NCI-H524 treated with DMSO at 0.1 percent for 48 hours (cell line): ENCODE measurements around the gene TSKU.
"Not testable (repeated sequence)": the region's sequence is repeated elsewhere in the genome, so short reads cannot be mapped to it uniquely, and the experiment has no call there.

Source experiments
- DNase-seq: peaks from one replicate; lab custom pipeline; 2025; lab: John Stamatoyannopoulos, UW

The TSKU gene, protein sequence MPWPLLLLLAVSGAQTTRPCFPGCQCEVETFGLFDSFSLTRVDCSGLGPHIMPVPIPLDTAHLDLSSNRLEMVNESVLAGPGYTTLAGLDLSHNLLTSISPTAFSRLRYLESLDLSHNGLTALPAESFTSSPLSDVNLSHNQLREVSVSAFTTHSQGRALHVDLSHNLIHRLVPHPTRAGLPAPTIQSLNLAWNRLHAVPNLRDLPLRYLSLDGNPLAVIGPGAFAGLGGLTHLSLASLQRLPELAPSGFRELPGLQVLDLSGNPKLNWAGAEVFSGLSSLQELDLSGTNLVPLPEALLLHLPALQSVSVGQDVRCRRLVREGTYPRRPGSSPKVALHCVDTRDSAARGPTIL

DNA sequence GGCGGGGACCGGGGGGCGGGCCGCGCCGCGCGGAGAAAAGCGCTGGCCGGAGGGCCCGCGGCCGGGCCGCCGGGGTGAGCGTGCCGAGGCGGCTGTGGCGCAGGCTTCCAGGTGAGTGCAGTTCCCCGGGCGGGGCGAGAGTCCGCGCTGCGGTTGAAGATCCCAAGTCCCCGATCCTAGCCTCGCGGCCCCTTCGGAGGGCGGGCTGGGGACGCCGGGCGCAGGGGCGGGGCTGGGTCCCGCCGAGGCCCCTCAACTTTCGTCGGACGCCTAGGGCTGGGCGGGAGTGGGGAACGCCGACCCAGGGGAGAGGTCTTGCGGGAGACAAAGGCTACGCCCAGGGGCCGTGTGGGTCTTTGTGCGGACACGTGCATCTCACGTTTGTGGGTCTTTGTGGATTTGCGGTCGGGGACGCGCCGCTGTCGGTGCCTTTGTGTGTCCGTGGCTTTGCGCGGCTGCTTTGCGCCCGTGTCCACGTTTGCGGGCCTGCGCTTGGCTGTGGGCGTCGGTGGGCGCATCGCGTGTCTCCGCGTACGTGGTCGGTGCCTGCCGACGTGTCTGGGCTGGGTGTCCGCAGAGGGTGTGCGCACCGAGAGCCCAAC, at the start of gene TSKU:
TSKU (plus strand) TSS at position 63 of the 602 bp plus-strand sequence. CDS start 12,261 bp downstream, outside the sequence.
- DNase-seq, result no peak

DNA sequence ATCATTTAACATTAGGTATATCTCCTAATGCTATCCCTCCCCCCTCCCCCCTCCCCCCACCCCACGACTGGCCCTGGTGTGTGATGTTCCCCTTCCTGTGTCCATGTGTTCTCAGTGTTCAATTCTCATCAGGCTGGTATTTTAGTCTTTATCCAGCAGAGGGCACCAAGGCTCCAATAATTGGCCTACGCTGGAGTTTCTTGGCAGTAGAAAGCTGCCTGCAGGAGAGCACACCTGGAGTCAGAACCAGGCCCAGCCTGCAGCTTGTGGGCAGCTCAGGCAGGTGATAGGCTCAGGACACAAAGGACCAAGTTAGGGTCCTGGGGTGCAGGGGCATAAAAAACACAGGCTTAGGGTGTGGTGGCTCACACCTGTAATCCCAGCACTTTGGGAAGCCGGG, 49.2 kb upstream of the TSKU start:
- DNase-seq, result not testable (repeated sequence)

DNA sequence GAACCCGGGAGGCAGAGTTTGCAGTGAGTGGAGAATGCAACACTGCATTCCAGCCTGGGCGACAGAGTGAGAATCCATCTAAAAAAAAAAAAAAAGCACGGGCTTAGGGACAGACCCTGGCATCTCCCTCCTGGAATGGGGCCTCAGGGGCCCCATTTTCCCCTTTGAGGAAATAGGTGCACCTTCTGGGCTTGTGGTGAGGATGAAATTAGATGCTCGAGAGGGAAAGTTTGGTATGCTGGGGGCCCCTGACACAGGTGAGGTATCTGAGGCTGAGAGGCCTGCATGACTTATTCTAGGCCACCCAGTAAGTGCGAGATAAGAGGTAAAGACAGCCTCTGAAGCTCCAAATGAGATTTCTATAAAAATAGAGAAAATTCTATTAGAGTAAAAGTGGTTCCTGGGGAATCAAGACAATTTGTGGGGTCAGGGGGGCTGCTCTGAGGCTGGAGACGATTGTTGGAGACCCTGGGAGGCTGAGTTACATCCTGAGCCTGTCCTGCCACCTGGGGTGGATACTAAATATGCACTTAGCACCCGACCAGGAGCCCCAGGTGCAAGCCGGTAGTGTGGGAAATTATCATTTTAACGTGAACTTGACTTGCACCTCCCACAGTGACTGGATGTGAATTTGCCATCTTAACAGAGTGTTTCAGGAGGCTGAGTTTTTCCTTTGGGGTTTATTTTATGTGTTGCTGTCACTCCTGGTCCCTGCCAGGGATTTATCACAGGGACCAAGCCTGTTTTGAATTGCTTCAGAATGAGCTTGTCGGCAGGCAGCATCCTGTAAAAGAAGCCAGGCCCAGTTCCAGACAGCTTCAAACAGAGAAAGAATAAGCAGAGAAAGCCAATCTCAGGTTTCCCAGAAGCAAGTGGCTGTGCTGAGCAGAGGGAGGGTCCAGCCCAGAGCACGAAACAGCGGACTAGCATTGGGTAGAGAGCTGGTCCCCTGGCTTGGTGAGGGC, 48.4 kb upstream of the TSKU start:
- DNase-seq, result no peak

DNA sequence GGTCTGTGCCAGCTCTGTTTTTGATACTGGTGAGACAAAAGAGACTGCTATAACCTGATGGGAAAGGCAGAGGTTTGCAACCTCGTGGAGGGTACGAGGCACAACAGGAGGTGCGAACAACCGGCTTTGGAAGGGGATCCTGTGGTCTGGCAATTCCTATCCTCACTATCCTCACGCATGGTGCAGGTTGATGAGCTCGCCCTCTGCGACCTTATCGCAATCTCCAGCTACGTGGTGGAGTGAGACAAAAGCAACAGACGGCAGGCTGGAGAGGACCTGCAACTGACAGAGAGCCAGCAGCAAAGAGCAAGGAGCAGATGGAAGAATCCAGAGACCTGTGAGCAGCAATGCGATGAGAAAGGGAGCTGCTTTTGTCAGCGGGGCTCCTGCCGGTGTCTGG, 47.3 kb upstream of the TSKU start:
- DNase-seq, result no peak

DNA sequence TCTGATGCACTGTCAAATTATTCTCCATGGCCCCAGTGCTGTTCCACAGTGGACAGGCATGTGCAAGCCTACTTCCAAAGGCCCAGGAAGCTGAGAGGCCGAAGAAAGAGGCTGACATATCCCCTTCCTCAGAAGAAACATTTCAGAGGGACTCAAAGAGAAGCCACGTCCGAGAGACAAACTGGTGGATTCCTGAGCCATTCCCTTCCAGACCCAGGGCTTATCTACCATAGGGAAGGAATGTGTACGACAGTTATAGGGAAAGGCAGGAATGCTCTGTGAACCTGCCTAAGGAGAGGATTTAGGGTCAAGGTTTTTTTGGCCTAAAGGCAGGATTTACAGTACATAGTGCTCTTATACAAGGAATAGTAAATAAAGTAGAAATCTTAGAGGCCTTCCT, 46.9 kb upstream of the TSKU start:
- no peak for DNase-seq

DNA sequence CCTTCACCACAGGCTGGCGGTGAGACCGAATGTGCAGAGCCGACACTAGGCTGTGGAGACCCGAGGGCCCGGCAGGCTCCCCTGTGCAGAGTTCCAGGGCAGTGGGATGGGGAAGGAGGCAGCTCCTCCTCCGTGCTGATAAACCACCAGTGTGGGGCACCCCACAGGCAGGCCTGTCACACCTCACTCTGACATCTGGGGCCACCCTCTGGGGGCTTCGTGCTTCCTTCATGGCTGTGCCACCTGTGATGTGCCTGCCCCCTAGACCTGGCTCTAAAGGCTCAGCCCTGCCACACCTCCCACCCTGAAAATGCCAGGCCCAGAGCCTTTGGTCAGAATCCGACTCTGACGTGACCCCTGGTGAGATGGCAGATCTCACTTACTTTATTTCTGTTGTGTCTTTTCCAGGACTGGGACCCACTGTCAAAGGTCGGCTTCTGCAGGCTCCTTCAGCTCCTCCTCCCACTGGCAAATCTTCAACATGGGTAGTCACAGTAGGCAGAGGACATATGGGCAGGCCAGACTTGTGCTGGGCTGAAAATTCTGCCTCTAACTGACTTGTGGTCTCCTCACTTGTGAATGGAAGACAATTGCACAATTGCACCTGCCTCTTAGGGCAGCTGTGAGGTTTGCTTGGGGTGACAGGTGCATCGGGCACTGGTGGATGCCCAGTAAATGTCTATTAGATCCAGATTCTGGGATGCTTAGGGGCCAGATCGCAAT, 46.2 kb upstream of the TSKU start:
- no peak for DNase-seq

DNA sequence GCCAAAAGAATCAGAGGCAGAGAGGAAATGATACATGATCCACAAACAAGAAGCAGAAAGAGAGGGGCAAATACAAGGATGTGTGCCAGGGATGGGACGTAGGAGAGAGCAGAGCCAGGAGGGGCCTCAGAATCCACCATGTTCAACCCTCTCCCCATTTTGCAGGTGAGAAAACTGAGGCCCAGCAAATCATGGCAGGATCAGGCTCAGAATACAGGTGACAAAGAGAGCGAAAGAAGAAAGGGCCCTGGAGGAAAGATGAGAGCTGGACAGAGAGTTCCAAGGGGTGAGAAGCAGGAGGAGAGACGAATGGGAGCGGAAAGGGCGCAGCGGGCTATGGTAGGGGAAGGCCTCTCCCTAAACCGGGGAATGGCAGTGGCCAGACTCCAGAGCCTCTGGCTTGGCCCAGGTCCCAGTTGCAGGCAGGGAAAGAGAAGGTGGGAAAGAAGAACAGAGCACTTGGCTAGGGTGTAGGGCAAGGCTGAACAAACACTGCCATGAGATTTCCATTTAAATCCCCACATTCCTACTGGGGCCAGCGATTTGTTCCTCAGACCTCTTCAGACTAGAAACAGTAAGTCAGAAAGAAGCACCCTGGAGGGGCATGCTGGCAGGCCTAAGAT, 44.4 kb upstream of the TSKU start:
- DNase-seq, result no peak

DNA sequence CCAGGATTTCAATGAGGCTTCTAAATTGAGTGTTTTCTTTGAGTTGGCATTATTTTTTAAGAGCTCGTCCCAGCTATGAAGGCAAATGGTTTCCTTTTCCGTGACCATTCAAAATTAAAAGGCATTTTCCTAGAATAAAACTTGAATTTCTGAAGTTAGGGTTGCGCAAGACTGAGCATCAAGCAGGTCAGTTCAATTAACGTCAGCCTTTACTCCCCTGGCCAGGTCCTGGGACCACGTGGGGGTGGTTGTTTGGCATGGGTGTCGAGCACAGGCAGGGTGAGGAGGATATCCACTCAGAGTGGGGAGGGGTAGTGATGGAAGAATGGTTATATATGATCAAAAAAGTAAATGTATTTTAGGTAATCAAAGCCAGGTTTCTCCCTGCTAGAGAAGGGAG, 43.4 kb upstream of the TSKU start:
- DNase-seq, result no peak

DNA sequence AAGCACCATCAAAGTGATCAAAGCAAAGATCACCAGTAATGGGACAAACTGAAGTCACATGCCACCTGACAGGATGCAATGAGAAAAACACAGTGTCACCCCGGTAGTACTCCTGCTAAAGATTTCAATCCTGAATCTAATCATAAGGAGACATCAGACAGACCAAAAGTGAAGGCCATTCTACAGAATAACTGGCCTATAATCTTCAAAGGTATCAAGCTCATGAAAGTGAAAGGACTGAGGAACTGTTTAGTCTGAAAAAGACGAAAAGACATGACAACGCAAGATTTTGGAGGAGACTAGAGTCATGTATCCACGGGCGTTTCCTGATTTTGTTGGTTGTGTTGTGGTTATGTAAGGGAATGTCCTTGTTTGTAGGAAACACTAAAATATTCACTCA, 42.4 kb upstream of the TSKU start:
- DNase-seq, result no peak

DNA sequence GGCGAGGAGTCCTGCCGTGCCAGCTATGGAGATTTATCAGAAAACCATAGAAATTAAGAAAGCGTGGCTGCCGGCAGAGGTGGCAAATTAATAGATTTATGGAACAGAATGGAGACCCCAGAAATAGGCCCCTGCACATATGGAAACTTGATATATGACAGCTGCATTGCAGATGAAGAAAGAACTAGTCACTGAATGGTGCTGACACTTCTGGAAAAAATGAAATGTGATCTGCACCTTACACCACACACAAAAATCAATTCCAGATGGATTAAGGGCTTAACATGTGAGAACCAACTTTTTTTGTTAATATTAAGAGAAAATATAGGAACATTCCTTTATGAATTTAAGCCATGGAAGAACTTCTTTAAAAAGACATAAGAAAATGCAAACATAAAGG, 40.3 kb upstream of the TSKU start:
- peak; percentile 42 for DNase-seq

DNA sequence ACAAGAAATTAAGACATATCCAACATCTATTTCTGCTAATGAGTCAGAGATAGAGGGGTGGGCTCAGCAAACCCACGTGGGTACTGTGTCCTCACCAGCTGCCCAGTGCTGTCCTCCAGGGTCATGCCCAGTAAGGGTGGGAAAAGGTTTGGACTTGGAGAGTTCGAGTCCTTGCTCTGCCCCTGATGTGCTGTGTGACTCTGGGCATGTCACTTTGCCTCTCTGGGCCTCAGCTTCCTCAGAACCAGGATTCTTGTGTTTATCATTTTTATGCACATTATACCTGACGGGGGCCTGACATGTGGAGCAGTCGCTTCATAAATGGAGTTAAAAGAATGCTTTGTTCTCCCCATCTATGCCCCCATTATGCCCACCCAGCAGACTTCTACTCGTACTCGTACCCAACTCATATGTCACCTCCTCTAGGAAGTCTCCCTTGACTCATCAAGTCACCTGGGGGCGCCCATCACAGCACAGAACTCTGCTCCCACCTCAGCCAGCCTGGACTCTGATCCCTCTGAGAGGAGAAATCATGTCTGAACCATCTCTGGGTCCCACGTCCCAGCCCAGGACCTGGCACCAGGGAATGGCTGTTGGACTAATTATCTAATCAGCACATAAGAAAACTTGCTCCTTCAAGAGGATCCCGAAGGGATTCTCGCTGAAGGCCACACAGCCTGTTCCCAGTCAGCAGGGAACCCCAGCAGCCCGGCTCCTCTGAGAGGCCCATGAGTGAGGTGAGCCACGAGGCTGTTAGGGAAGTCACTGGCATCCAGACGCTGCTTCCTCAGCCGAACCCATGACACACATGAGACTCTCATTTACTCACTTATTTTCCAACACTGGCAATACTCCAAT, 38.7 kb upstream of the TSKU start:
- no peak for DNase-seq

DNA sequence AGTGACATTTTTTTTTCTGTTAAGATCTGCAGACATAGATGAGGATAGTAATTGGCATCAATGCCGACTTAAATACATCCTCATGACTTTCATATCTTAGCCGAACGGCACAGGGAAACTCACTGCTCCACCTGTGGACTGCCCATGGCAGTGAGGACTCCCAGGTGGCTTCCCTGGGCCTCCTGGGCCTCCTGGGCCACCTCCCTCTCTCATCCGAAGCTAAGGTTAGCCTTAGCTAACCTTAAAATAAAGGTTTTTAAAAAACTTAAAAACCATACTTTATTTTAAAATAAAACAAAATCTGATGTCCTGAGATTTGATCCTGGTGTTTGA, 38.1 kb upstream of the TSKU start:
- no peak for DNase-seq

DNA sequence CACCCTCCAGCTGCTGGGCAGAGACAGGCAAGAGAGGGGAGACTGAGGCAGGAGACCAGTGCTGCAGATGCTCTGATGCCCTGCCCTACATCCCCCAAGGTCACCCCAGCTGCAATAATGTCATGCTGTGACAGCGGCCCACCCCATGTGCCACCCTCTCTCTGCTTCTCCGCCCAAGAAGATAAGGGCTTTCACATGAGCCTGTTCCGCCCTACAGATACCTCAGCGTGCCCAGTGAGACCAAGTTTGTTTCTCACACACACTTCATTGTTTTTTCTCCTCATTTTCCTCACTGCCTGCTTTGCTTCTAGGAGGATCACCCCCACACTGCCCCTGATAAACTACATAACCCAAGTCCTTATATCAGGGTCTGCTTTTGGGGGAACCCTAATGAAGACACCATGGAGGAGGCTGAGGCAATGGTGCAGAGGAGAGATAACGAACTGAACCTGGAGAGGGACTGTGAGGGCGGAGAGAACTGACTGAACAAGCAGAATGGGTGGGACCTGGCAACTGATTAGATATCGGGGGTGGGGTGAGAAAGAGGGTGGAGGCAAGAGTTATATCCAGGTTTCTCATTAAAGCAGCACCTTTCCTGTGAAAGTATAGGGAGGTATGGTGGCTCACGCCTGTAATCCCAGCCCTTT, 37.5 kb upstream of the TSKU start:
- no peak for DNase-seq

DNA sequence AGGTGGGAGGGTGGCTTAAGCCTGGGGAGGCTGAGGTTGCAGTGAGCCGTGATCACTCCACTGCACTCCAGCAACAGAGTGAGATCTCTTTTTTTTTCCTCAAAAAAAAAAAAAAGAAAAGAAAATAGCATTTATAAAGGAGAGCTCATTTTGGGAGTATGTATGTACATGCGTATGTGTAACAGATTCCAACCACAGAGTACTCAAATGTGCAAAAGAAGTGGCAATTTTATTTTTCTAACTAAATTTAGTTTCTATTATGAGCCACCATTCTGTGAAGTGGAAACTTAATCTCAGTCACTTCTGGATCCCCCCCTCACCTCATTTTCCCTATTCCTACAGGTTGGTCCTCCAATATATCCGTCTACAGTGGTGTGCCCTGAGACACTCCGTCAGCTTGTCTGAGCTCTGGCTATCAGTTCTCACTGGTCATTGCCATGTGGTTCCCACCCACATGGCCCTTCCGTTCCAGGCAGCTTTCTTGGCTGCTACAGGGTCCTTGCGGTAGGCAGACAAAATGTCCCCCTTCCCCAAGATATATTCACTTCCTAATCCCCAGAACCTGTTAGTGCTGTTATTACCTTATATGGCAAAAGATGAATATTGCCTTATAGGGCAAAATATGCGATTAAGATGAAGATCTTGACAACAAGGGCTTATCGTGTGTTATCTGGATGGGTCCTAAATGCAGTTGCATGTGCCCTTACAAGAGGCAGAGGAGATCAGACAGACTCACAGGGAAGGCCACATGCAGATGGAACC, 35.8 kb upstream of the TSKU start:
- no peak for DNase-seq

DNA sequence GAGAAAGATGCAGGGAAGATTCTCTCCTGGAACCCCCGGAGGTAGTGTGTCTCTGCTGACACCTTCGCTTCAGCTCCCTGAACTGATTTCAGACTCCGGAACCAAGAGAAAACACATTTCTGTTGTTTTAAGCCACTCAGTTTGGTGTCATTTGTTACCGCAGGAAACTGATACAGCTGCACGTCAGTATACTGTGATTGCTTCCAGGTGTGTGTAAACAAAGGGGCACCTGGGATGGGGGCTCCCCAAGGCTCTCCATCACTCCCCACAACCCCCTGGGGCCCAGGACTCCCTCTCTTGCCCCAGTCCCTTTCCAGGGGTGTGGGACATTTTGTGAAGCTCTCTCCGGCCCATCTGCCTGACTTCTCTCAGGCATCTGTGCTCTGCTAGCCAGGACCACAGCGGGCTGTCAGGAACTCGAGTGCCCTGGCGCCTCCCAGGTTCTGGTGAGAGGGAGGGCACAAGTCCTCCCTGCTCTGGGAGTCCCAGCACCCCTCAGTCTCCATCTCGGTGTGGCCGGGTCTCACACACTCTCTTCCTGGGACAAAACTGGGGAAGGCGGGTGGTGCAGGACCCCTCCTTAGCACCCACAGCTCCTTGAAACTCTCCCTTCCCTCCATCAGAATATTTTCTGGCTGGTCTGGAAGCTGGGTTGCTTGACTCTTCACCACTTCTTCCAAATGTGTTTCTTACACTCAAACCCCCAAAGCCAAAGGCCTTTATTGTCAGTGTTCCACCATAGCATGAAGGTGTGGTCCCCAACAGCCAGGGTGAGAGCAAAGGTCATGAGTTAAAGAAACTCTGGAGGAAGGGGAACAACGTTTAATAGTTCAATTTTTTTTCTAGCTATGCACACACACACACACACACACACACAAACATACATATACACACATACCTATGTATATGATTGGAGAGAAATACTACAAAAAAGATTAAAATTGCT, 35.0 kb upstream of the TSKU start:
- no peak for DNase-seq

DNA sequence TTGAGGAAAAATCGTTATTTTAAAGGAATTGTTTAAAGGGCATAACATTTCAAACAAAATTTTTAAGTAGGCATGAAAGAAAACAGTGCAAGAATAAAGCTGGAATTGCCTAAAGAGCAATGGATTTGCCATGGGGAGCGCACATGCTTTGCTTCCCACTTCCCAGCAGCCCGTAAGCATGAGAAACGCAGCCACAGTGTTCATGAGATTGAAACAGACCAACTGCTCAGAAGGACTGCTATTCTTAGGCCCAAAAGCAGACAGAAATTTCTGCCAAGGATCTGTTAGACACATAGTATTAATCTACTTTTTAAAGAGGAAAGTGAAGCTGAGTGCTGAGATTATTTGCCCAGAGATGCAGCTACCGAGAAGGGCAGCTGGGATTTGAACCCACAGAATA, 34.2 kb upstream of the TSKU start:
- DNase-seq, result no peak

DNA sequence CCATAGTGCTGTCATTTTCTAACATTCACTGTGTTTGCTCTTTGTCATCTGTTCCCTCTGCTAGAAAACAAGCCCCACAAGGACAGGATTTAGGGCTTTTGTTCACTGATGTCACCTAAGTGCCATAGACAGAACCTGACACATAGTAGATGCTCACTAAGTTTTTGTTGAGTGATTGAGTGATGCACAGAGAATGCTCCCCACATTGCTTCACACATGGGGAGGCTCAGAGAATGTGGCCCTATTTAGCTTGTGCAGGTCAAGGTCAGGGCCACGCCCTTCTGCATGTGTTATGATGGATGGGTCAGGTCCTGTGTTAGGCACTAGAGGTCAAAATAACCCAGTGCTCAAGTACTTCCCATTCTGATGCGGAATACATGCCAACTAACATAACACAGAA, 33.1 kb upstream of the TSKU start:
- no peak for DNase-seq

DNA sequence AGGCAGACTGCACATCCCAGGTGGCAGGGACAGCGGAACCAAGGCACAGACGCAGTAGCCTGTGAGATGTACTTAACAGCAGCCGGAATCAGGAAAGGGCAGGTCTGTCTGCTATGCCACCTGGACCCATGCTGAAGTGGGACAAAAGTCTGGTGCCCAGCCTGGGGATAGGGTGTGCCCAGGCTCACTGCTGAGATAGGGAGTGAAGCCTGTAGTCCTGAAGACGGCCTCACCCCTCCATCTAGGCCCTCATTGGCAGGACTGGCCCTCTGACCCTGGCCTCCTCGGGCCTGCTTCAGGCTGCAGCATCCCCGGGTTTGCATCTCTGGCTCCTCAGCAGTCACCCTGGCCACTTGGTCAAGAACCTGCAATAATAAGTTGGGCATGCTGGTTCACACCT, 32.4 kb upstream of the TSKU start:
- DNase-seq, result no peak
